H54 (cell line): ENCODE data around the gene CAPN5.
"Not testable (repeated sequence)": the region's sequence is repeated elsewhere in the genome, so short reads cannot be mapped to it uniquely, and the experiment has no call there.

Source experiments
- DNase-seq: peaks from one replicate; pipeline ENCODE4 v3.0.0; 2011; ENCODE audit warnings: low spot score, mixed read lengths; ENCODE audit not compliant: insufficient read length
- FAIRE-seq: peaks from 3 replicates; lab custom pipeline; 2011; peaks lifted over from hg19 to GRCh38; lab: Jason Lieb, UNC
- POLR2A ChIP-seq: IDR thresholded peaks from 2 replicates; pipeline ENCODE4 v1.6.1; 2011; ENCODE audit warnings: low read depth, mild to moderate bottlenecking, low read length

Gene CAPN5

DNA sequence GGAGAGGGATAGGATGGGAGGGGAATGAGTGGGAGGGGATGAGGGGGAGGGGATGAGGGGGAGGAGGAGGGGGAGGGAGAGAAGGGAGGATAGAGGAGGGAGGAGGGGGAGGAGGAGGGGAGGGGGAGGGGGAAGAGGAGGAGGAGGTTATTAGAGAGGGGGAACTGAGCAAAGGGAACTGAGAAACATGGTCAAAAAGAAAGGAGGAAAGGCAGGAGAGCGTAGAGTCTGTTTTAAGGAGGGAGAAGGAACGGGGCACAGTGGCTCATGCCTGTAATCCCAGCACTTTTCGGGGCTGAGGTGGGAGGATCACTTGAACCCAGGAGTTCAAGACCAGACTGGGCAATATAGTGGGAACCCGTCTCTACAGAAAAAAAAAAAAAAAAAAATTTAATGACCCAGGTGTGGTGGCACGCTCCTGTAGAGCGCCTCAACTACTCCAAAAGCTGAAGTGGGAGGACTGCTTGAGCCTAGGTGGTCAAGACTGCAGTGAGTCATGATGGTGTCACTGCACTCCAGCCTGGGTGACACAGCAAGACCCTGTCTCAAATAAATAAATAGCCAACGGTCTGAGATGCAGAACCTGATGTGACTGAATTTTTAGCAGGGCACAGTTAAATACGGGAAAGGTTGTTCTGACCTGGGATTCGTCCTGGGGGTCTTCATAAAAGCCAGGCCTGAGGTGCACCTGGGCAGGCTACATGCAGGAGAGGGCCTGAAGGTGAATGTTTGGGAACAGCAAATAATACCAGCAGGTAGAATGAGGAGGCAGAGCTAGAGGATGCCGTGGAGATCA, 28.5 kb upstream of the CAPN5 start:
- no peak for TF ChIP-seq POLR2A
- DNase-seq, result no peak
- FAIRE-seq, result no peak

DNA sequence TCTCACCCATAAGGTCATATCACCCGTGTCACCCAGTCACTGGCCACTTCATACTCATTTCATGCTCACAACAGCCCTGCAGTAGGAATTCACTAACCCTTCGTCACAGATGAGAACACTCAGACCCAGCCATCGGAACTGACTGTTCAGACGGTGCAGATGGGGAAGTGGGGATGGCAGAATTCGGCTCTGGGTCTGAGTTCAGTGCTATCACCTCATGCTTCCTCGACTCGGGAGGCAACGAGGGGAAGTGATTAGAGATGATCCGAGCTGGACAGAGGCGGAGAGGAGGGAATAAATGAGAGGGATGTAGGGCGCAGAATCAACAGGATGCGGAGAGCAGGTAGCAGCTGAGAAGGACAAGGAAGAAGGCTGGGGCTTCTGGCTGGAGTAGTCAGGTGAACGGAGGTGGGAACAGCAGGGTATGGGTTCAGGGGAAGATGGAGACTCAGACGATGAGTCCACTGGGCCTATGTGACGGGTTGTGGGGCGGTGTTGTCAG, 27.9 kb upstream of the CAPN5 start:
- DNase-seq (no peak), FAIRE-seq (no peak)

DNA sequence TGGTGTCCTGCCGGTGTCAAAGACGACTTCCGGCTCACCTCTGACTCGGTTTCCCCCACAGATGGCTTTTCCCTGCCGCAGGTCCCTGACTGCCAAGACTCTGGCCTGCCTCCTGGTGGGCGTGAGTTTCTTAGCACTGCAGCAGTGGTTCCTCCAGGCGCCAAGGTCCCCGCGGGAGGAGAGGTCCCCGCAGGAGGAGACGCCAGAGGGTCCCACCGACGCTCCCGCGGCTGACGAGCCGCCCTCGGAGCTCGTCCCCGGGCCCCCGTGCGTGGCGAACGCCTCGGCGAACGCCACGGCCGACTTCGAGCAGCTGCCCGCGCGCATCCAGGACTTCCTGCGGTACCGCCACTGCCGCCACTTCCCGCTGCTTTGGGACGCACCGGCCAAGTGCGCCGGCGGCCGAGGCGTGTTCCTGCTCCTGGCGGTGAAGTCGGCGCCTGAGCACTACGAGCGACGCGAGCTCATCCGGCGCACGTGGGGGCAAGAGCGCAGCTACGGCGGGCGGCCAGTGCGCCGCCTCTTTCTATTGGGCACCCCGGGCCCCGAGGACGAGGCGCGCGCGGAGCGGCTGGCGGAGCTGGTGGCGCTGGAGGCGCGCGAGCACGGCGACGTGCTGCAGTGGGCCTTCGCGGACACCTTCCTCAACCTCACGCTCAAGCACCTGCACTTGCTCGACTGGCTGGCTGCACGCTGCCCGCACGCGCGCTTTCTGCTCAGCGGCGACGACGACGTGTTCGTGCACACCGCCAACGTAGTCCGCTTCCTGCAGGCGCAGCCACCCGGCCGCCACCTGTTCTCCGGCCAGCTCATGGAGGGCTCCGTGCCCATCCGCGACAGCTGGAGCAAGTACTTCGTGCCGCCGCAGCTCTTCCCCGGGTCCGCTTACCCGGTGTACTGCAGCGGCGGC, 27.0 kb upstream of the CAPN5 start:
- no peak for TF ChIP-seq POLR2A
- DNase-seq (no peak), FAIRE-seq (no peak)

More for the DNA sequence above, 27.9 kb upstream of the CAPN5 start:
- no peak for TF ChIP-seq POLR2A

DNA sequence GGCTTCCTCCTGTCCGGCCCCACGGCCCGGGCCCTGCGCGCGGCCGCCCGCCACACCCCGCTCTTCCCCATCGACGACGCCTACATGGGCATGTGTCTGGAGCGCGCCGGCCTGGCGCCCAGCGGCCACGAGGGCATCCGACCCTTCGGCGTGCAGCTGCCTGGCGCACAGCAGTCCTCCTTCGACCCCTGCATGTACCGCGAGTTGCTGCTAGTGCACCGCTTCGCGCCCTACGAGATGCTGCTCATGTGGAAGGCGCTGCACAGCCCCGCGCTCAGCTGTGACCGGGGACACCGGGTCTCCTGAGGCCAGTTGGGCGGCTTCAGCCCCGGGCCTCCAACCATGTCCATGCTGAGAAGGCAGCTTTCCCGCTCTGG, 26.4 kb upstream of the CAPN5 start:
- FAIRE-seq (no peak), DNase-seq (no peak)
- TF ChIP-seq POLR2A, result no peak

DNA sequence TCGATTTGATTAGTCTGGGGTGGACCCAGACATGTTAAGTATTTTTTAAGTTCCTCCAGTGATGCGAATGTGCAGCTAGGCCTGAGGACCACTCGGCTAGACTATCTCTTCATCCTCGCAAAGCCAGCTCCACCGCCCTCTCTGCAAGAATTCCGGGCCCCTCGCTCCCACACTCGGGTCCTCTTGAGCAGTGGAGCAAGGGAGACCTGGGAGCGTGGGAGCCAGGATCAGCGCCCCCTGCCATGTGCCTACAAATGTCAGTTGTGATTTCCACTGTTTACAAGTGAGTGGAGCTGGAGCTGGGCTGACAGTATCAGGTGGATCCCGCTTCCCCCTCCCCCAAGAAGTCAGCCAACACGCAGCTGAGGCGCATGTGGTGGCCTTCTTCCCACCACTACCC, 25.9 kb upstream of the CAPN5 start:
- no peak for FAIRE-seq
- TF ChIP-seq POLR2A, result no peak
- DNase-seq, result no peak

DNA sequence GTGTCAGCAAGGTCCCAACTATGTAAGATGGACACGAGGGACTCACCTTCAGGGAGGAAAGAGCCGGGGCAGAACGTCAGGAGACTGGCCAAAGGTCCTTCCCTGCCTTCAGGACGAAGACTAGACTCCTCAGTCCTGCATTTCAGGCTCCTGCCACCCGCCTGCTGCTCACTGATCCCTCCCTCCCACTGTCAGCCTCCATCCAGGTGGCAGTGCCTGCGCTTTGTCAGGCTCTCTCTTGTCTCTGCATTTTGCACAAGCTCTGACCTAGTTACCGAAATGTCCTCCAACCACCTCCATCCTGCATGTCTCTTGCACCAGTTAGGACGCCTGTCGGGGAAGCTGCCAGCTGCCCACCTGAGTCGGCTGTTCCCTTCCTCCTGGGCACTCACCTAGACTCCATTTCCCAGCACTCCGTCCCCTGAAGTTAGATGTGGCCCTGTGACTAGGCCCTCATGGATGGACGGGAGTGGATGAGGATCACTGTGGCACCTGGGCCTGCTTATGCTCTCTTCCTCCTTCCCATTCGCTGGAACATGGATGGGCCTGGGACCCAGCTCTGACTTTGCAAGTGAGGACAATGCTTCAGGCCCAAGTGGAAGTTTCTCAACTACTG, 24.6 kb upstream of the CAPN5 start:
- DNase-seq, result no peak
- TF ChIP-seq POLR2A, result no peak
- no peak for FAIRE-seq

DNA sequence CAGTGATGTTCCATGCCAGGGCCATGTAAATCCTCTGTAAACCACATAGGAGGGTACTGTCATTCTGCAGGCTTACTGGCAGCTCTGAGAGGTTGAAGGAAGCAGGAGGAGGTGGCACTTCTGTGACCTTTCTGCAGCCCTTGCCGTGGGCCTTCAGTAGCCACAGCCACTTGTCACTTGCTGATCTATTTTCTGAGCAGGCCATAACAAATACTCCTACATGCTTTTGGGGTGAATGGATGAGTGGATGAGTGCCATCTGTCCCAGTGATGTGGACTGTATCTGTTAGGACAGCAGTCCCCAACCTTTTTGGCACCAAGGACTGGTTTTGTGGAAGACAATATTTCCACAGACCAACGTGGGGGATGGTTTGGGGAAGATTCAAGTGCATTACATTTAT, 22.4 kb upstream of the CAPN5 start:
- TF ChIP-seq POLR2A, result no peak
- no peak for DNase-seq
- FAIRE-seq, result no peak

DNA sequence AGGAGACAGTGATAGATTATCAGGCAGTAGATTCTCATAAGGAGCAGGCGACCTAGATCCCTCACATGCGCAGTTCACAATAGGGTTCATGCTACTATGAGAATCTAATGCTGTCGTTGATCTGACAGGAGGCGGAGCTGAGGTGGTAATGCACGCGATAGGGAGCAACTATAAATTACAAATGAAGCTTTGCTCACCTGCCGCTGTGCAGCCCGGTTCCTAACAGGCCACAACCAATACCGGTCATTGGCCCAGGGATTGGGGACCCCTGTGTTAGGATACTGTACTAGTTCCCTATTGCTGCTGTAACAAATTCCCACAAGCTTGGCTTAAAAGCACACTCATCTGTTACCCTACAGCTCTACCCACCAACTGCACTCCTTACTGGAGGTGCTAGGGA, 21.9 kb upstream of the CAPN5 start:
- DNase-seq (no peak), FAIRE-seq (no peak)
- TF ChIP-seq POLR2A, result no peak

DNA sequence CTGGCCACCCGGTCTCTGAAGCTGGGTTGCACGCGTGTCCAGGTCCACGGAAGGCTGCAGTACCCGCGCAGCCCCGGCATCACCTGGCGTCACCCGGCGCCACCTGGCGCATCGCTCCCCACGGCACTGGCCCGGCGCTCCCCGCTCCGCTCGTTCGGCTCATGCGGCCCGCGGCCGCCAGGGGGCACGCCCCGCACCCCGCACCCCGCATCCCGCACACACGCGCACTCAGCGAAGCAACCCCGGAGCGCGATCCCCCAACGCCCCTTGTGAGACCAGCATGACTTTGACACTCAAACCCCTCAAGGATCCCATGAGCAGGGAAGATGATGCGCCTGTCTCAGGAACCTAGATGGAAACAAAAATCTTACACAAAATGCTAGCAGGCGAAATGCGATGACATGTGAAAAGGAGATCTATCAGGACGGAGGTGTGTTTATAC, 20.7 kb upstream of the CAPN5 start:
- FAIRE-seq, result no peak

DNA sequence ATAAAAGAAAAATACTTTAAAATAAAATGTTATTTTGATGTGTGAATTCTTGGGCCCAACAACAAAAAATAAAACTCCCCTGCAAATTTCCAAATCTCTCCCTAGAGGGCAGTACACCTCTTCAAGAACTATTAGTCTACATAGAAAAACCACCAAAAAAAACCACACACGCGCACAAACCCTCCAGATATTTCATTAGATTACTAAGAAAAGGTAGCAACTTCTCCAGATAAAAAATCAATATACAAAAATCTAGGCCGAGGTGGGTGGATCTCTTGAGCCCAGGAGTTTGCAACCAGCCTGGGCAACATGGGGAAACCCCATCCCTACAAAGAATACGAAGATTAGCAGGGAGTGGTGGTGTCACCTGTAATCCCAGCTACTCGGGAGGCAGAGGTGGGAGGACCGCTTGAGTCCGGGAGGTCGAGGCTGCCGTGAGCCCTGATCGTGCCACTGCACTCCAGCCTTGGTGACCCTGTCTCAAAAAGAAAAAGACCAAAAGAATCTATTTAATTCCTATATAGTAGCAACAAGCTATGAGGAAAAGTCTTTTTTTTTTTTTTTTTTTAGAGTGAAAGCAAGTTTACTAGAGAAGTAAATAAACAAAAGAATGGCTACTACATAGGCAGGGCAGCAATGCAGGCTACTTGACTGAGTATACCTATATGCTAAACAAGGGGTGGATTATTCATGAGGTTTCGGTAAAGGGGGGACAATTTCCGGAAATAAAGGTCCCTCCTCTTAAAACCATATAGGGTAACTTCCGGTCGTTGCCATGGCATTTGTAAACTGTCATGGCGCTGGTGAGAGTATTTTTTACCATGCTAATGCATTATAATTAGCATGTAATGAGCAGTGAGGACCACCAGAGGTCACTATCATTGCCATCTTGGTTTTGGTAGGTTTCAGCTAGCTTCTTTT, 19.5 kb upstream of the CAPN5 start:
- DNase-seq (peak; percentile 50), FAIRE-seq (peak; percentile 61)

More for the DNA sequence above, 20.7 kb upstream of the CAPN5 start:
- no peak for DNase-seq
- no peak for TF ChIP-seq POLR2A

DNA sequence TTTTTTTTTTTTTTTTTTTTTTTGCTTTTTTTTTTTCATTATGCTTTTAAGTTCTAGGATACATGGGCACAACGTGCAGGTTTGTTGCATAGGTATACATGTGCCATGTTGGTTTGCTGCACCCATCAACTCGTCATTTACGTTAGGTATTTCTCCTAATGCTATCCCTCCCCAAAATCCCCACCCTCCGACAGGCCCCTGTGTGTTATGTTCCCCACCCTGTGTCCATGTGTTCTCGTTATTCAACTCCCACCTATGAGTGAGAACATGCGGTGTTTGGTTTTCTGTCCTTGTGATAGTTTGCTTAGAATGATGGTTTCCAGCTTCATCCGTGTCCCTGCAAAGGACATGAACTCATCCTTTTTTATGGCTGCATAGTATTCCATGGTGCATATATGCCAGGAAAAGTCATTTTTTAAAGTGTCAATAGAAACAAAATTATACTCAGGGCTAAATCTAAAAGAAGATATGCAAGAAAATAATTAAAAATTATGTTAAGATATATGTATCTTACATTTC, 18.8 kb upstream of the CAPN5 start:
- DNase-seq, FAIRE-seq: not testable (repeated sequence)

More for the DNA sequence above, 19.5 kb upstream of the CAPN5 start:
- TF ChIP-seq POLR2A, result no peak

DNA sequence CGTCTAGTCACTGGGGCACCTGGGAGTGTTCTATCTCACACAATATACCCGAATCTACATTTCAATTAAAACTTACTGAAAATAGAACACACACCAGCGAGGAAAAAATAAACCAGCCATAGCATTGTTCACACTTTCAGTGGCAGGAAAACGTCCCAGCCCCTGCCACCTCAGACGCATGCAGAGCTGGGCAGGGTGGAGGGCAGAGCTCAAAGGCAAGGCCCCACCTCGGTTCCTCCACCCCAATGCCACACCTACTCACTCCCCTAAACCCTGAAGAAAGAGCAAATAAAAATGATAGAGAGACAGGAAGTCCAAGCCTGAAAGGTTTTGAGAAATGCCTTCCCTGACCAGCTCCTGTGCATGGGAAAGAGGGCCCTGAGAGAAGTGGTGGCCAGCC, 17.7 kb upstream of the CAPN5 start:
- TF ChIP-seq POLR2A, result no peak
- DNase-seq (no peak), FAIRE-seq (no peak)

DNA sequence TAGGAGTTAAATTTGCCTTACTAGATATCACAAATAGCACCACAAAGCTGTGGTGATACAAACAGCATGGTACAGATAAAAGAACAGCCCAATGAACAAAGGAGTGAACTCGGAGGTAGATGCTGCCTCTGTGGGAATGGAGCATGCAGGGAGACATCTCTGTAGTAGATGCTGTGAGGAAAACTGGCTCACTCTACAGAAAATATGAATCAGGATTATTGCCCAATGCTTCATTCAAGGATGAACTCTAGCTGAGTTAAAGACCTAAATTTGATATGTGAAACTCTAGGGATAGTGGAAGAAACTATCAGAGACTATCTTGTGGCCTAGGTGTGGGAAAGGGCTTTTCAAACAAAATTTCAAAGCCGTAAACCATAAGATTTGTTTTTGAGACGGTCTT, 15.3 kb upstream of the CAPN5 start:
- no peak for FAIRE-seq
- no peak for TF ChIP-seq POLR2A
- DNase-seq, result no peak
